ENCODE measurements around the gene EHBP1.

The EHBP1 gene

DNA sequence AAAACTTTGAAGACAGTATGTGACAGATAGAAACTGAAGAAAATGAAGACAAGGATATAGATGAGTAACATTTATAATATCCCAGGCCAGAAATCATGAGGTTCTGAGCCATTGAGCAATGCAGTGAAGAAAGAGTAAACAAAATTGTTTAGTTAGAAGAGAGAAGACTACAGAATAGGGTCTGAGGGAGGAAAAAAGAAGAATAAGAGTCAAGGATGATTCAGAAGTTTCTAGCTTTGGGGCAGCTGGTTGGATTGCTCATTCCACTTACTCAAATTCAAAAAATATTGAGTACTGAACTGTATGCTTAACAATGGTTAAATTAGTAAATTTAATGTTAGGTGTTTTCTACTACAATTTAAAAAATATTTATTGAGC, 190.1 kb downstream of the EHBP1 start:
- no peak for DNase-seq

DNA sequence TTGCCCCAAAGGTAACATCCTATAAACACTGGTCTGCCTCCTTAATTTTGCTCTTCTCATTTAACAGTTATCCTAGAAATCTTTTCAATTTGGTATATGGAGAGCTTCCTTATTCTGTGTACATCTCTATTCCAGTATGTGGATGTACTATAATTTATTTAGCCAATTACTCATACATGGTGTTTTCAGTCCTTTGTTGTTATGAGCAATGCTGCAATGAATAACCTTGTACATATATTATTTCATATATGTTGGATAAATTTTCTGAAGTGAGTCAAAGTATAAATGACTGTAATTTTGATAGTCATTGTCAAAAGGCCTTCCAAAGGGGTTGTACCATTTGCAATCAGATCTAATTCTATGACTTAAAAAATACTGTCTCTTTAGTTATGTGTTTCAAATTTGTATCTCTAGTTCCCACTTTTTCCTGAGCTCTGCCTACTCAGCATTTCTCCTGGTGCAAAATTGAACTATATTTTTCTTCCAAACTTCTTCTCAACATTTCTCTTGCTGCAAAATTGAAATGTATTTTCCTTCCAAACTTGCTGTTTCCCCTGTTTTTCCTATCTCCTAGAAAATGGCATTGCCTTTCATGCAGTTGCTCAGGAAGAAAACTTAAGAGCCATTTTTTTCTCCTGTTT, 191.8 kb downstream of the EHBP1 start:
- no peak for DNase-seq

DNA sequence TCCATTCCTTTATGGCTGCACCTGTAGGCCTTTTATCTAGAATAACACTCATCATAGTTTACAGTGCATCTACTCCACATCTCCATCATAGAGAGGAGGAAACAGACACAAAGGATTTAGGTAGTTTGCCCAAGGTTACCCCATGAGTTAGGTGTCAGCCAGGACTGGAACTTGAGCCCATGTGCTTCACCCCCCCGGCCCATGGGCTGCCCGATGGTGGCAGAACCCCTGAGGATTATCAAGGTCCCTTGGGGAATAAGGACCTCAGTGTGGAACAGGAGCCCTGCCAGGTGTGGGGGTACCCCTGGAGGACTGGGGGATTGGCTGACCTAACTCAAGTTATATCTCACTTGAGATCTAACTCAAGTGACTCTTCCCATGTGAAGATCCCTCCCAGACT, 198.8 kb downstream of the EHBP1 start:
- no peak for DNase-seq

DNA sequence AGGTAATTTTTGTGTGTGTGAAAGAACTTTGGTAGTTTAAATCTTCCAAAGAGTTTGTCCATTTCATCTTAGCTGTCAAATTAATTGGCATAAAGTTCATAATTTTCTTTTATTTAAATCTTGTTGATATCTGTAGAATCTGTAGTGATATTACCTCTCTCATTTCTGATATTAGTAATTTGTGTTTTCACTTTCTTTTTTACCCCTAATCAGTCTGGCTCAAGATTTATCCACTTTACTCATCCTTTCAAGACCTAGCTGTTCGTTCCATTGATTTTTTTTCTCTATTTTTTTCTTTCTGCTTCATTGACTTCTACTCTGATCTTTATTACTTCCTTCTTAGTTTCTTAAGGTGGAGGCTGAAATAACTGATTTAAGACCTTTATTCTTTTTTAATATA, 202.6 kb downstream of the EHBP1 start:
- no peak for DNase-seq

DNA sequence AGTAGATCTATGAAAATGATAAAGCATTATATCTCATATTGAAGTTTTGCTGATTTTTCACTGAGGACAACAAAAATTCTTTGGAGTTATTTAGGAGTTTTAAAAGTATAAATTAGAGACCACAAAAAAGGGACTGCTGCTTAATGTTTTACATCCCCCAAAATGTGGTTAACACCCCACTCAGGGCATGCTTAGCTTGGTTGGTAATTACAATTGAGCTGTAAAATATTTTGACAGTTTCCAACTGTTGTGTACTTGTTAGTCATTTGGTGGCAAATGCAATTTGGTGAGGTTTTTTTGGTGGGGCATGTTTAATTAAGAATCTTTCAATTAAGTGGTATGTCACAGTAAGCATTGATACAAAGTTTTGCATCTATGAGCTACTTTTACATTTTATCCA, 207.8 kb downstream of the EHBP1 start:
- no peak for DNase-seq

DNA sequence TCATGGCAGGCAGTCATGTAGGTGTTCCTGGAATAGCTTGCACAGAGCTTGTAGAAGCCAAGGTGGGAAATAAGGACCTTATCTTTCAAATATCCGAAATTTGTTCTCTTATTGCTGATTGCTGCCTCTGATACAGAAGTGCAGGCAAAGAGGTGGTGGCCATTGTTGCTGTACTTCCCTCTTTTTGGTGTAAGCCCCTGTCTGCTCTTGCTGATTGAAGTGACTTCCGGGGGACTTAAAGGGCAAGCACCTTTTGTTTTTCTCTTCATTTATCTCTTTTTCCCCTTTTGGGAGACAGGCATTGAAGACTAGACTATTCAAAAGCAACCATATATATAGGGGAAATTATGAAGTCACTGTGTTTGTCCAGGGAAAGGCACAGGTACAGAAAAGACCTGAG, 213.5 kb downstream of the EHBP1 start:
- no peak for DNase-seq

DNA sequence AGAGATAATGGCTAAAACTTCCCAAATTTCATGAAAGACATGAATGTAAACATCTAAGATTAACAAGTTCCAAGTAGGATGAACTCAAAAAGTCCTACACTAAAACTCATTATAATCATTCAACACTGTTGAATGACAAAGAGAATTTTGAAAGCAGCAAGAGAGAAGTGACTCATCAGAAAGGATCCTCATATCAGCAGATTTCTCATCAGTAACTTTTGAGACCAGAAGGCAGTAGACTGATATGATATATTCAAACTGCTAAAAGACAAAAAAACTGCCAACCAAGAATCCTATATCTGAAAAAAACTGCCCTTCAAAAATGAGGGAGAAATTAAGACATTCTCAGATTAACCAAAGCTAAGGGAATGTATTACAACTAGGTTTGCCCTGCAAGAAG, 214.6 kb downstream of the EHBP1 start:
- no peak for DNase-seq

DNA sequence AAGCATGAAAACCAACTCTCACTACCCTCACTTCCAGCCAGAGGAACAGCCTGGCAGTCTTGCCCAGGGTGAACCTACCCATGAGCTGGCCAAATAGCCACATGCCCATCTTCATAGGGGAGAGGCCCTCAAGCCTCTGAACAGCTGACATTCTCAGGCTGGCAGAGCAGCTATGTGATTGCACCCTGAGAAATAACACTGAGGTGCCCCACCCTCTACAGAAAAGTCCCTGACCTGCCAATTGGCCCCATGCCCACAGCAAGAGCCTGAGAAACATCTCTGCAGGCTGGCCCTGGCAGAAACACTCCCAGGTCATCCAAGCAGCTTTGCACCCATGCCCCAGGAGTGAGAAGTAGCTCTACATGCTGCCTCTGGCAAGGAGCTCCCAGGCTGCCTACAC, 217.7 kb downstream of the EHBP1 start:
- DNase-seq, result no peak

DNA sequence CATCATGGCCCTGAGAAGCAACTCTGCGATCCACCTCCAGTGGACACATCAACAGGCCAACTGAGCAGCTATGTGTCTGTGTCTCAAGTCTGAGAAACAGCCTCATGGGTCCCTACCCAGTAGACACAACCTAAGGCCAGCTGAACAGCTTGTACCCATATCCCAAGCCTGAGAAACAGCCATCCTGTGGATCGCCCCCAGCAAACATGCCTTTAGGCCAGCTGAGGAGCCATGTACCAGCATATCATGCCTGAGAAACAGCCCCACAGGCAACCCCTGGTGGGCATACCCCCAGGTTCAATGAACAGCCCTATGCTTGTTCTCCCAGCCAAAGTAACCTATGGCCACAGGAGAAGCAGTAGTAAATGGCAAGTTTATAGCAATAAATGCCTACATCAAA, 218.4 kb downstream of the EHBP1 start:
- DNase-seq, result no peak

DNA sequence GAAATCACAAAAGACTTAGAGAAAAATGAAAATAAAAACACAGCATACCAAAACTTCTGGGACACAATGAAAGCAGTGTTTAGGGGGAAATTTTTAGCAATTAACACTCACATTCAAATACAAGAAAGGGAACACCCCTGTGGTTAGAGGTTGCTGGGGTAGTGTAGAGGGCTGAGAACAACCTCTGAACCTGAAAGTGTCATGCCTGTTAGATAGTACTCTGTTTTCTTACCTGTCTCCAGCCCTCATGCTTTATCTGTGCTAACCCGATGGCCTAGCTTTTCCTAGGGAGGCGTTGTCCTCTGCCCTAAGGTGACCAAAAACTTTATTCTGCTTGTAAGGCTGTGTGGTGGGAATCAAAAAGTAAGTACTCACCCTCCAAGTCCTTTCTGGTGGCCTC, 222.5 kb downstream of the EHBP1 start:
- no peak for DNase-seq

DNA sequence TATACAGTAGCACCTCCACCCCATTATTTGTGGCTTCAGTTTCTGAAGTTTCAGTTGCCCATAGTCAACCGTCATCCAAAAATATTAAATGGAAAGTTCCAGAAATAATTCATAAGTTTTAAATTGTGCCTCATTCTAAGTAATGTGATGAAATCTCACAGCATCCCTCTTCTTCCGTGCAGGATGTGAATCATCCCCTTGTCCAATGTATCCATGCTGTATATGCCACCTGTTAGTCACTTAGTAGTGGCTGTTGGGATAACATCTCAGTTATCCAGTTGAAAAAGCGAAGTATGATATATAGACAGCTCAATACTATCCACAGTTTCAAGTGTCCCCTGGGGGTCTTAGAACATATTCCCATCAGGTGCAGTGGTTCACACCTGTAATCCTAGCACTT, 226.0 kb downstream of the EHBP1 start:
- DNase-seq, result no peak

DNA sequence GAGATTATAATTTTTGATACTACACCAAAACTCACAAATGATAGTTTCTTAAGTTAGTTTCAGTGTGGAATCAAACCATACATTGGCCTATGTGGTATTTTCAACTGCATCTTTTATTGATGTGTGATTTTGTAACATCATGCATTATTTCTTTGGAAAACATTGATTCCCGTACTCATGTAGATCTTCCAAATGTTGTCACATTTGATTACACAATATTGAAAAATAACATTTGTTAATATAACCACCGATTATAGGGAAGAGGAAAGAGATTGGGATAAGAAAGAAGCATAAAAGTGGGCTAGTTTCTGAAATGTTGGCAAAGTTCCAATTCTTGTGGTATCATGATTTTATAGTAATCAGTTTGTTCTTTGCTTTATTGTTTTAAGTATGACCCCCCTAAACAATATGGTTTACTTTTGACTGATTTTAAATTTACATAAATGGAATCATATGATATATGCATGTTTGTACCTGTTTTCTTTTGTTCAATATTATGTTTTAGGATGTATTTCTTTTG, 227.9 kb downstream of the EHBP1 start:
- DNase-seq, result no peak

DNA sequence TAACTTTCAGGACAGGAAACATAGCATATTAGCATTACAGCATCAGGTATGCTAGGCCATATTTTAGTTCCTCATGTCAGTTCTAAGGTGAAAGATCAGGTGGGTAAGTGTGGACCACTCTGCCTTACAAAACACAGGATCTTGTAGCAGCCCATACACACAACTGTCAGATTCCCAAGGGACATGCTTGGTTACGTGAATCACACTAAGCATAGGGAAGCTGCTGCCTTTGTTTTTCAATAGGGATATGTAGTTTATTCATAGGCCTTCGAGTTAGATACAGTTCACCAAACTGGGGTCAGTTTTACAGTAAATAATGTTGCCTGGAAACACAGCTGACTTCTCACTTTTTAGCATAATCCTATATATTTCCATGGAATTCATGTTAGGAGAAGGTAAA, 229.0 kb downstream of the EHBP1 start:
- no peak for DNase-seq

DNA sequence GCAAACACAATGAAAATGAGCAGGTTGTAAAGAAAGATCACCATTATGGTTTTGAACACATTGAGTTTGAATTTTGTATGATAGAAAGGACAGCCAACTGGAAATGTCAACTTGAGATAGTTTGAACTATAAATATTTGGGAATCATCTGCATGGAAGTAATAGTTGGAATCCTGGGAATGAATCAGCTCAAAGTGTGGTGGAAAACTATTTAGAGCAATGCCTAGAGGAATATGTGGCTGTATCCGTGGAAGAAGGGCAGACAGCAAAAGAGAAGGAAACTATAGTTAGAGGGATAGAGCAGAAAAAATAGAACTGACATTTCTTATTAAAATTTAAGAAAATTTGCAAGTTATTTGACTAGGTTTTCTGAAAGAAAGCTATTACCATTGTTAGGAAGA, 232.6 kb downstream of the EHBP1 start:
- no peak for DNase-seq

DNA sequence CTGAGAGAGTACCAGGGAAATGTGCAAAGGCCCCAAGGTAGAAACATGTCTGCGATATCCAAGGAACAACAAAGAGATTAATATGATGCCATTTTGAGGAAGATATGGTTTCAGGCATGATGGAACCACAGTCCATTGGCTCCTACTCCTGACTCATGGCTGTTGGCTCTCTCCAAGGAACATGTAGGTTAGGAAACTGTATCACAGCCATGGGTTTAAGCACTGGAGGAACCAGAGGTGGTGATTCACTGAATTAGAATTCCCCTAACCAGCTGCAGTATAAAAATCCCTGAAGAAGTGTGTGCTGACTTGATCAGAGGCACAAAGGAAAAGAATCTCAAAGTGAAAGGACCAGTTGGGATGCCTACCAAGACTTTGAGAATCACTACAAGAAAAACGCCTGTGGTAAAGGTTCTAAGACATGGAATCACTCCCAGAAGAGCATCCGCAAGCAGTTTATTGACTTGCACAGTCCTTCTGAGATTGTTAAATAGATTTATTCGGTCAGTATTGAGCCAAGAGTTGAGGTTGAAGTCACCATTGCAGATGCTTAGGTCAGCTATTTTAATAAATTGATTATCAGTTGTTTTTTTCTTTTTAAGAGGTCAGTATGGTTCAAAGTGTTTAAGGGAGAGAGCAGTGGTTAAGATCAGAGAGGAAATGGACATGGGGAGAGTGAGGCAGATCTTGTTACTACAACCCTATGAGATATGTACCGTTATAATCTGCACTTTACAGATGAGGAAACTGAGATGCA, 234.4 kb downstream of the EHBP1 start:
- no peak for DNase-seq

DNA sequence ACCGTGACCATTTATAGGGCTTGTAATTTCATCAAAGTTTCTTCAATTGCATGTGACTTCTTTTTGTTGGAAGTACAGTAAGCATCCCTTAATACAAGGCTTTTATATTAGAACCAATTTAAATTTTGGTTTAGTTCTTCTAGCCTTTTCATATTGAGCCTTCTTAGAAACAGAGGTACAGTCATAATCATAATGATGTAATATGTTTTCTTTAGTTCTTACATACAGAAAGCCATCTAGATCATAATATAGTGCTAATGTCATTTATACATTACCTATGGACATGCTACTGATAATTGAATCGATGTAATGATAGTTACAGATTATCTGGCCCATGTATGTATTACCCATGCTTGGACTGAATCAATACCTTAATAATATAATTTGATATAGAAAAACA, 235.2 kb downstream of the EHBP1 start:
- DNase-seq, result no peak

DNA sequence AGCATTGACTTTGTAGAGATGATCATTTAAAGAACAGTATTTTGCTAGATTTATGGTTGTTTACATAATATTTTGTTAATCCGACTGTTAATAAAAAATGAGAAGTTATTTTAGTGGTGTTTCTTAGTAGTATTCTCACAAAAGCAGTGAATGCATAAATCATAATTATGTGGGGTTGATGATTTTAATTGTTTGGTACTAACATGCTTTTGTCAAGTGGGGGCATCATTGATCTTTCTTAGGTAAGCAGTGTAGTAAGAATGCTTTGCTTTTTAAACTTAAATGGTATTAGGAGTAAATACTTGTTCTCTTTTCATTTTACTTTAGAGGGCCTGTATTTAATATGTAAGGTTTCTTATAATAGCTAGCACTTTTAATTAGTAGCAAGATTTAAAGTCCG, 235.9 kb downstream of the EHBP1 start:
- no peak for DNase-seq

DNA sequence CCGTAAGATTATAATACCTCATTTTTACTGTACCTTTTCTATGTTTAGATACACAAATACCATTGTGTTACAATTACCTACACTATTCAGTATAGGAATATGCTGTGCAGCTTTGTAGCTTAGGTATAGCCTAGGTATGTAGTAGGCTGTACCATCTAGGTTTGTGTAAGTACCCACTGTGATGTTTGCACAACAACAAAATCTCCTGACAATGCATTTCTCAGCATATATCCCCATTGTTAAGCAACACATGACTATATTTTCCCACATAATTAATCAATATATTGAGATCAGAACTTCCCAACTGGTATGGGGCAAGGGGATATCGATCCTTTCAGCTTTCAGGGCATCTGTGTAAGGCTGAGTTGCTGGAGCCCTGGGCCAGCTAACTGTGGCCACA, 238.8 kb downstream of the EHBP1 start:
- no peak for DNase-seq

DNA sequence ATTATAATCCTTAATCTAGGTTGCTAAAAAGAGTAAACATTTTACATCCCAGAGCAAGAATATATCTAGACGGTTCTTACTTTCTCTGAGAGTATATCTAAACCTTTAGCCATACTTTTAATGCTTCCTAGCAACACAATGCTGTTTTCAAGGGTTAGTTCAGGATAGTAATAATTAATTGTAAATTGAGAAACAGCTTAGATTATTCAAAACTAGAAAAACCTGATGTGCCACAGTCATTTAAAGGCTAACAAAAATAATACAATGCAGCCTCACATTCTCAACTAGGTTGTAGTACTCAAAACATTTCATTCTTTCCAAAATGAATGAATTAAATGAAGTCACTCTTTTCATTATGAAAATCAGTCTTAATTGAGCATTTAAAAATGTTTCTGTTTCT, 241.9 kb downstream of the EHBP1 start:
- DNase-seq, result no peak

DNA sequence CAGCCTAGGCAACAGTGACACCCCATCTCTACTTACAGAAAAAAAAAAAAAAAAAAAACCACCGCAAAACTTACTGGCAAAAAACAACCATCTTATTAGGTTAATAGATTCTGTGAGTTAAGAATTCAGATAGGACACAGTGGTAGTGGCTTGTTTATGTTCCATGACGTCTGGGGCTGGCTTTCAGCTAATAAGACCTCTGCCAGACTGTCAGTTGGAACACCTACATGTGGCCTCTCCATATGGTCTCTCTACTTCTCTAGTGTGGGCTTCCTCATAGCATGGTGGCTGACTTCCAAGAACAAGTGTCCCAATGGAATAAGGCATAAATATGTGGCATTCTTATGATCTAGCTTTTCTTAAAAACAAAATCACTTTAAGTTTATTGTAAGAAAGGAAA, 251.1 kb downstream of the EHBP1 start:
- no peak for DNase-seq

DNA sequence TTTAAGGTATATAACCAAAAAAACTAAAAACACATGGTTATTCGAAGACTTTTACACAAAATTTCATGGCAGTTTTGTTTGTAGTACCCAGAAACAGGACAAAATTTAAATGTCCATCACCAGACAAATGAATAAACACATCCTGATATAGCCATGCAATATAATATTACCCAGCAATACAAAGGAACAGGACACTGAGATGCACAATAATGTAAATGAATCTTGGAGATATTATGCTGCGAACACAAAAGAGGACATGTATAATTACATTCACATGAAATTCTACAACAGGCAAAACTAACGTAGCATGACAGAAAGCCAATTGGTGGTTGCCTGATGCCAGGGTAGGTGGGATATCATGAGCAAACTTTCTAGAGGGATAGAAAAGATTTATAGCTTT, 252.7 kb downstream of the EHBP1 start:
- DNase-seq, result no peak

DNA sequence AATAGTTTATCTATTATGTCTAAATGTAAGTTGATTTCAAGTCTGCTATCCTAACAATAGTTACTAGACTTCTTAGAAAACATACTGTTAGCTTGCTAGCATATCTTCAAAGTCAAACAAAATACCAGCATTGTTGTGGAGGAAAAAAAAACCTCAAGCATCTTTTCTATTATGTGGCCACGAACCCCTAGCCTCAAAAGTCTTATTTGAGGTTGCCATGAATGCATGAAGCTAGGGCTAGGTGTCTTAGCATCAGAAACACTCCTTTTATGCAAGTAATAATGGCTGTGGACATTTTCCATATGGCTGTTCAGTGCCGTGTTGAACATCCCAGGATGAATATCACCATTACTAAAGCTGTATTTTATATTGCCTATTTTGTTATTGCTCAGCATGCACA, 258.5 kb downstream of the EHBP1 start:
- DNase-seq, result no peak

DNA sequence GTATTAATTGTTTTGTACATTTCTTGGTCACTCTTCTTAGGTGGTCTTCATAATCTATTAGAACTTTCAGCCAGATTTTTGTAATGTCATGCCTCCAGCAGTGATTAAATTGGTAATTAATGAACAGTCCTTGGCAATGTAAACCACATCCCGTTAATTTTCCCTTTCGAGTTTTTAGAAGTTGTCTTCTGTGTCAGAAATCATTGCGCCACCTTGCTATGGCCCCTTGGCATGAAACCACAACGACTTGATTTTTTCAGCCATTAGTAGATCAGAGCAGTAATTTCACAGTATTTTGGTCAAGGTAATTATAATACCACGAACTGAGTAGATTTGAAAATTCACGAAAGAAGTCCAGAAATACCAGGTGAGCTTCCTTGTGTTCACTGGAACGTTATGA, 259.2 kb downstream of the EHBP1 start:
- no peak for DNase-seq

DNA sequence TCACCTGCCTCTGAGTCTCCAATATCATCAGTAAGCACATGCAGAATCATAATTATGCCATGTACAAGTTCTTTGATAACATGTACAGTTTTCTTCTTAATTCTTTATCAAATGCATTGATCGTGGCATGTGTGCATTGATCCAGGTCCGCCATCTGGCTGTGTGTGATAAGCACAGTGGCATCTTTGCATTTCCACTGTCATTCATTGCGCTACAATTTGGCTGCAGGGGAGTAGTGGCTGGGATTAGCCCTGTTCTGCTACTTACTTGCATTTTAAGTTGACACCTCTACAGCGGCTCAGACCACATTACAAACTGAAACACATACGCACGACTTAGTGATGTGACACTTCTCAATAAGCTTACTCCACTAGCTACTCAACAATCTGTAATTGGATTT, 261.5 kb downstream of the EHBP1 start:
- no peak for DNase-seq

DNA sequence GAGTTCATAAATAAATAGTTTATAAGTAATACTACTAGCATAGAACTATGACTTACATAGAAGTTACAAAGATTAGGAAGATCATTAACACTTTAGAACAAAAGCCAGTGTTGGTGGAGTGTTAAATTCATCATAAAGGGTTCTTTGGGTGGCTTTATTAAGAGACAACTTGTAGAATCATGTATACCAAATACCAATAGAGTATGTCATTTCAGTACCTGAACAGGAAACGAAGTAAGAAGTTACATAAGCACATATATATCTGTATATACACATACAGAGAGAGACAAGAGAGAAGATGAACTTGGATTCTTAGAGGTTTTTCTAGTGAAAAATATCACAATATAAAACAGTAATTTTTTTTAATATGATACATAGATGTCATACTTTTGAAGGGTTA, 262.7 kb downstream of the EHBP1 start:
- DNase-seq, result no peak

Data from activated naive CD4-positive, alpha-beta T cell treated with Interleukin-2 at 50 U/mL for 16 hours (primary cell).